NT2/D1 (cell line): Measurements from ENCODE around the gene ASIP.

Experiments
- SUZ12 ChIP-seq: IDR thresholded peaks from 2 replicates; pipeline ENCODE4 v1.6.1; 2011; ENCODE audit not compliant: insufficient read length, insufficient read depth; ENCODE audit errors: extremely low read depth
- YY1 ChIP-seq: IDR thresholded peaks from 2 replicates; pipeline ENCODE4 v1.6.1; 2011; ENCODE audit not compliant: insufficient read length, insufficient read depth
- ZNF274 ChIP-seq: IDR thresholded peaks from 2 replicates; pipeline ENCODE4 v1.6.1; 2011; ENCODE audit warnings: mild to moderate bottlenecking, low read depth, low read length

DNA sequence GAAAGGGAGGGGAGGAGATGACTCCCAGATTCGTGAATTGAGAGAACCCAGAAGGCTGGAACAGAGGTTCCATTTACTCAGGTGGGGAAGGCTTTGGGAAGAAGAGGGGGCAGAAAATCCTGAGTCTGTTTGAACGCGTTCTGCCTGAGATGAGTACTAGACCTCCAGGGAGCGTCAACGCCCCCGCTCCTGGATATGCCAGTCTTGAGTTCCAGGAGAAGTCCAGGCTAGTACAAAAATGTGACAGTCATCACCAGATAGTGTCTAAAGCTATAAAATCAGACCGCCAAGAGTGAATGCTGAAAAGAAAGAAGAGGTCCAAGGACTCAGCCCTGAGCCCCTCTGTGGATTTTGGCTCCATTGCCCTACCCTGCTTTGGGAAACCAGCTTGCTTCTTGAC lies 53.3 kb downstream of the ASIP start:
- TF ChIP-seq YY1 (no peak), SUZ12 (no peak), ZNF274 (no peak)
